T1000 (cell line): ENCODE measurements around the gene MKRN2.

Experiments used
- DNase-seq: peaks from one replicate; lab custom pipeline; 2025; ENCODE audit warnings: mixed read lengths; lab: John Stamatoyannopoulos, UW

The MKRN2 gene

DNA sequence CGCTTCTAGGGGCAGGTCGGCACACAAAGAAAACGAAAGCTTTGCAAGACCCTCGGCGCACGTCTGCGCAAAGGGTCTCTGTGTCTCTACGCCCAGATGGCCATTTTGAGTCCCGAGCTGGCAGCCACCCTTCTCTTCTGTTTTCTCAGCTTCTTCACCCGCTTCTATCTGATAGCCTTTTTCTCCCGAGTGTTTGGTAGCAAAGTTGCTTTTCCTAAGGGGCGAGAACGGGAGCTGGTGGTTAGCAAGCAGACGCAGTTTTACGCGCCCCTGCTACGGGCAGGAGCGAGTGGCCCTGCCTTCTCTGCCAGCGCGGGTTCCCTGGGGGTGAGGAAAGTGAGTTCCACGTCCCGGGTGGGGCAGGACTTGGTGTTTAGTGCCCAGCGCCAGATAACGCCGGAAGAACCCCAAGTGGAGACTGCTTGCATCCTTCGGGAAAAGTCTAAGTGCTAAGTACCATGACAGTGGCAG lies 2.9 kb upstream of the MKRN2 start:
- no peak for DNase-seq

DNA sequence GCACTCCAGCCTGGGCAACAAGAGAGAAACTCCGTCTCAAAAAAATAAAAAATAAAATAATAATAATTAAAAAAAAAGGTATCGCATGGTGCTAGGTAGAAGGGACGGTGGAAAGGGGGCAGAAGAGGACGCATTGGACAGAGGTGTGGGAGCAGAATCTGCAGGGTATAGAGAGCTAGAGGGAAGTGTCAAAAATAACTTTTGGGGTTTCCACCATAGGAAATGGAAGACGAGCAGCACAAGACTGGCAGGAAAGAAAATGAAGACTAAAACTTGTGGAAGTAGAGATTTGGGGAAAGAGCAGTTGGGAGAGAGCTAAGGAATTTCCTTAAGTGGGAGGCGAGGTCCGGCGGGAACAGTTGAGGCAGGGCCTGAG lies 585 bp upstream of the MKRN2 start:
- no peak for DNase-seq

DNA sequence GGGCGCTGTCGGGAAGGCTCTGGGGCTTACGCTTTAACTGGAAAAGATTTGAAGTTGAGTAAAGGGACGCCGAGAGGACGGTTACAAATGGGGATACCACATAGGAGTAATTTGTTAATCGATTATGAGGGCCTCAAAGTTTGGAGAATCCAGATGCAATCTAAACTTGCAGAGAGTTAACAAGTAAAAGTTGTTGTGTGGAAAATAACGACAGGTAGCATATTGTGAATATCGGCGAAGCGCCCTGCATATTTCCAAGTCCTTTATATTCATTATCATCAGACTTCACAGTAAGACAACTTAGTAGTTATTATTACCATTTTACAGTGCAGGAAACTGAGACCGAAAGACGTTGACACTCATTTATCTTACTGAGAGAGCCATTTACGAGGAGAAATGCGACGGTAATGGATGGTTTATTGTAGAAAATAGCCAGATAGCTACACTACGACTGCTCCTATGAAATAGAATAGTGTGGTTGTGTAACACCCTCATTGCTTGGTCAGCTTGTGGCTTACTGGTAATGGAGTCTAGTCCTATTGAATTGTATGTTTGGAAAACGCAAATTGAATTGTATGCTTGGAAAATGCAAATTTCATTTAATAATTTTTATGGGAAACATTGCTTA lies 700 bp downstream of the MKRN2 start:
- no peak for DNase-seq

DNA sequence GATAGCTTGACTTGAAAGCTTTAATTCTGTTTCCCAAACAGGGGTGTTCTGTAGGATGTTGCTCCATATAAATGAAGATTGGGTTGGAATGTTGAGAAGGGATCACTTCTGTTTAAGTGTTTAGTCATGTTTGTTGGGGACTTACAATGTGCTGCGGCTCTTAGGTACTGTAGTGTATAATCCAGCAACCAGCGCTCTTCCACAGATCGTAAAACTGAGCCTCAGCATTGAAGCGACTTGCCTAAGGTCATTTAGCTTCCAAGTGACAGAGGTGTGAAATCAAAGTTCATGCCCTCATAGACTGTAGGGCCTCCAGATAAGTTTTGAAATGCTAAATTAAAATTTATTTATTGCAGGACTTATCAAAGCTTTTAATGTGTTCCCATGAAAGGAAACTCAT lies 1.8 kb downstream of the MKRN2 start:
- no peak for DNase-seq

DNA sequence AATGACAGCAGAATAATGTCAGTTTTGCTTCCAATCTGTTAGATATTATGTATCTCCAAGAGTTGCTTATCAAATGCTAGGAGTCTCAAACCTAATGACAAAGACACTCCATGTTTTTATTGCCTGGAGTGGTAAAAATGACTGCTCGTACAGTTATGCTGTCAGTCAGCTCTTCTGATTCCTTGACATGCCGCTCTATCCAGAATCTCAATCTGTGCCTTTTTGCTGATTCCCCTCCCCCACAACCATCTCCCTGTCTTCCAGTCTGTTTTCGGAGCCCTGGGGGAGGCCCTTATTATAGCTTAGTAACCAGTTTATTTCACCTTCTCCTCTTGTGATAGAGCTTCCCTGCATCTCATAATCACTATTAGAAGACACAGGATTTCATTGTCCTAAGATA lies 2.6 kb downstream of the MKRN2 start:
- no peak for DNase-seq

DNA sequence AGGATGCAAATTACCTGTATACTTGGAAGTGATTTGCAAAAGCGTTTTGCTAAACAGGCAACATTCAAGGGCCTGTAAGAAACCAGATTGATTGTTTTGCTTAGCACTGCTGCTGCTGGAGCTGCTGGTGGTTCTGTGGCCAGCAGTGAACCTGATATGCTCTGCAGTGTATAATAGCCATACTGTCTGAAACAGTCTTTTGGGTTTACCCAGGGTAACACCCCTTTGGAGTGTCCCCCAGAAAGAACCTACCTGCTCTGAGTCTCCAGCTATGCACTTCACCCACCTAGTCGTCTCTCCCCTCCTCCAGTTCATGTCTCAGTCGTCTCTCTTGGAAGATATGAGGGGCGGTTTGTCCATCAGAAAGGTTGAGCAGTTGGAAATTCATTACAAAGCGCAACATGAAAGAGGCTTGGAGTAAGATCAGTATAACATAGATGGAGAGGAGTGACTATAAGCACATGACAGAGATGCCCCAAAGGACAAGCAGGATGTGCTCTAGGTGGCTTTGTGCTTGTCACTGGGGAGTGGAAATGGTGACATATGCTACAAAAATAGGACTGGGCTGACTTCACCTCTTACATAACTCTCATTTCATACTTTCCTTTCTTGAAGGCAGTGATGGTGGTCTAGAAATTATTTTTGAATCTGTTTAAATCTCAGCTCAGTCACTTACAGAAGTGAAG lies 3.8 kb downstream of the MKRN2 start:
- no peak for DNase-seq

DNA sequence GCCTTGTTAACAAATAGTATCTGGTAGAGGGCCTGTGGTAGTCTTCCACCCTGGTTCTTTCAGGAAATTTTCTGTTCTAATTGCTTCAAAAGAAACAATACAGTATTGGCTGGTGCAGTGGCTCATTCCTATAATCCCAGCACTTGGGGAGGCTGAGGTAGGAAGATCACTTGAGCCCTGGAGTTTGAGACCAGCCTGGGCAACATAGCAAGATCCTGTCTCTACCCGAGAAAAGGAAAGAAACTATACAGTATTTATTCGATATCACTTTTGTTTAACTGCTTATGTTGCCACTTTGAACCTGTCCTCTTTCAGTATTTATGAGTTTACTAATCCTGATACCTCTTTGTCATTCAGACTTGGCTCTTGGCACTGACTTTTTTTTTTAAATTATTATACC lies 4.5 kb downstream of the MKRN2 start:
- DNase-seq: no peak

DNA sequence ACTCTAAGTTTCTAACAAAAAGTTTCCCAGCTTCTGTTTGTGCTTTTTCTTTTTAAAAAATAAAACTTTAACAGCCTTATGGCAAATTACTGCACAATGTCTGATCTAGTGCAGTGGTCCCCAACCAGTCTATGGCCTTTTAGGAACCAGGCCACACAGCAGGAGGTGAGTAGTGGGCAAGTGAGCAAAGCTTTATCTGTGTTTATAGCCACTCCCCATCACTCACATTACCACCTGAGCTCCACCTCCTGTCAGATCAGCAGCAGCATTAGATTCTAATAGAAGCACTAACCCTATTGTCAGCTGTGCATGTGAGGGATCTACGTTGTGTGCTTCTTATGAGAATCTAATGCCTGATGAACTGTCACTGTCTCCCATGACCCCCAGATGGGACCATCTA lies 5.6 kb downstream of the MKRN2 start:
- DNase-seq: no peak

DNA sequence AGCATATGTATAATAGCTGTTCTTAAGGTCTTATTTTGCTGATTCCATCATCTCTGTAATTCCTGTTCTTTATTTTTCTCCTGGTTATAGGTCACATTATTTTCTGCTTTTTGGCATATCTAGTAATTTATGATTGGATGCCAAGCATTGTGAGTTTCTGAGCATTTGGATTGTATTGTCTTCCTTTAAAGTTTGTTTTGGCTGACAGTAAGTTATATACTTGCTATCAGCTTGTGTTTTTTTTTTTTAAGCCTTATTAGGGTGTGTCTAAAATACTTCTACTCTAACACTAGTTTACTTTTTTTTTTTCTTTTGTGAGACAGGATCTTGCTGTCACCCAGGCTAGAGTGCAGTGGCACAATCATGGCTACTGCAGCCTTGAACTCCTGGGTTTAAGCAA lies 10.1 kb downstream of the MKRN2 start:
- no peak for DNase-seq

DNA sequence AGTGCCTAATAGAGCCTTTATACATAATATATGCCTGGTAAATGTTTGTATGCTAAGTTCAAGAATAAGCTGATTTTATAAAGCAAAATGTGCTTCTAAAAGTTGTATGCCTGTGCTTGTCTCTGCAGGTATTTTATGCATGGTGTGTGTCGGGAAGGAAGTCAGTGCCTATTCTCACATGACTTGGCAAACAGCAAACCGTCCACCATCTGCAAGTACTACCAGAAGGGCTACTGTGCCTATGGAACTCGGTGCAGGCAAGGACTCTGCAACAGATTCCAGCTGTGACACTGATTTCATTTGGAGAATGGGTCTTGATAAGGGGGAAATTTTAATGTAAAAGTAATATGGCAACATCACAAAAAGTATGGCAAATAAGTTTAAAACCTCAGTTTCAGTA lies 11.9 kb downstream of the MKRN2 start:
- no peak for DNase-seq

DNA sequence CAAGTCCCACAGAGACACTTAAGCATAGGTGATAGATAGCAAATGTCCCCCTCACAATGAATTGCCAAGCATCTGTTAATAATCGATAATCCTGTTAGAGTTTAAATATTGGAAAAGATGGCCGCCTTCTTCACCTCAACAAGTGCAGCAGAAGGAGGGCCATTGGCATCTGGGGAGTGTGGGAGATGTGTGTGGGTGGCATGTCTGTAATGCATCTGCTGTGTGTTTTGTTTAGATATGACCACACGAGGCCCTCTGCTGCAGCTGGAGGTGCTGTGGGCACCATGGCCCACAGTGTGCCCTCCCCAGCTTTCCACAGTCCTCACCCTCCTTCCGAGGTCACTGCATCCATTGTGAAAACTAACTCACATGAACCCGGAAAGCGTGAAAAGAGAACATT lies 12.9 kb downstream of the MKRN2 start:
- DNase-seq: no peak

DNA sequence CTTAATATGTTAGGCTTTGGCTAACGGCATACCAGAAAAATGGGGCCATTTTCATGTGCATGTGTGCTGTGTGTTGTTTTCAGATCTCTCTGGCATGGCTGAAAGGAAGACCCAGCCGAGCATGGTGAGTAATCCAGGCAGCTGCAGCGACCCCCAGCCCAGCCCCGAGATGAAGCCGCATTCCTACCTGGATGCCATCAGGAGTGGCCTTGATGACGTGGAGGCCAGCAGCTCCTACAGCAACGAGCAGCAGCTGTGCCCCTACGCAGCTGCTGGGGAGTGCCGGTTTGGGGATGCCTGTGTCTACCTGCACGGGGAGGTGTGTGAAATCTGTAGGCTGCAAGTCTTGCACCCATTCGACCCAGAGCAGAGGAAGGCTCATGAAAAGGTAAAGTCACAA lies 15.1 kb downstream of the MKRN2 start:
- DNase-seq: no peak

DNA sequence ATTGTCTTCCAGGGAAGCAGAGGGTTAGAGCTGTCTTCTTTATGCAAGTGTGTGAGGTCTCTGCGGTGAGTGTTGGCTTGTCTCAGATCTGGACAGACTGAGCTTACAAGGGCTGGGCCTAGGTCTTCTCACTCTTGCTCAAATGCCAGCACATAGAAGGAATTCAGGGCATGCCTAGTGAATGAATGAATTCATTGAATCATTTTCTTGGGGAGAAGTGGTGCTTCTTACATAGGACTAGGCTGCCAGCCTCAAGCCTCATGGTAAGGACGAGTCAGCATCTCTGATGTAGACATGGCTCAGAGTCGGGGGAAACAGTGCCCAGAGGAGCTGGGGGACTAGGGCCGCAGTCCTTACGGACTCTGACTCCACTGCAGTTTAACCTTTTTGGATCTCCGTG lies 17.2 kb downstream of the MKRN2 start:
- DNase-seq: no peak

DNA sequence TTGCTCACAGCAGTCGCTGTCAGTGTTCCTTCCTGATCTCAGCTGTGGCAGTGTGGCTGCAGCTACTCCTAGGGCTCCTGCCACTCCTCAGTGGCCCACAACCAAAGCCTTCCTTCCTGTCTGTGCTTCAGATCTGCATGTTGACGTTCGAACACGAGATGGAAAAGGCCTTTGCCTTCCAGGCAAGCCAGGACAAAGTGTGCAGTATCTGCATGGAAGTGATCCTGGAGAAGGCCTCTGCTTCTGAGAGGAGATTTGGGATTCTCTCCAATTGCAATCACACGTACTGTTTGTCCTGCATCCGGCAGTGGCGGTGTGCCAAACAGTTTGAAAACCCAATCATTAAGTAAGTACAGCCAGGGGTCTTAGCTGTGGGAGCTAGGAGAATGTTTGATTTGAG lies 17.8 kb downstream of the MKRN2 start:
- no peak for DNase-seq

DNA sequence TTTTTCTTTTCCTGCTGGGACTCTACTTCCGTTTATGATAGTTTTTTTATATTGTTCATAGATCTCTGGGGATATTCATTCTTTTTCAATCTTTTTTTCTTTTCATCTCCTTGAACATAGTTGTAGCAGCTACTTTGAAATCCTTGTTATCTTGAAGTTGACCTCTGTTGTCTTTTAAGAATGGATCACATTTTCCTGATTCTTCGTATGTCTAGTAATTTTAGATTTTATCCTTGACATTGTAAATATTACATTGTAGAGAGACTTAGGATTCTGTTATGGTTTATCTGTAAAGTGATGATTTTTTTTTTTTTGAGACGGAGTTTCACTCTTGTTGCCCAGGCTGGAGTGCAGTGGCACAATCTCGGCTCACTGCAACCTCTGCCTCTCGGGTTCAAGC lies 20.5 kb downstream of the MKRN2 start:
- no peak for DNase-seq

DNA sequence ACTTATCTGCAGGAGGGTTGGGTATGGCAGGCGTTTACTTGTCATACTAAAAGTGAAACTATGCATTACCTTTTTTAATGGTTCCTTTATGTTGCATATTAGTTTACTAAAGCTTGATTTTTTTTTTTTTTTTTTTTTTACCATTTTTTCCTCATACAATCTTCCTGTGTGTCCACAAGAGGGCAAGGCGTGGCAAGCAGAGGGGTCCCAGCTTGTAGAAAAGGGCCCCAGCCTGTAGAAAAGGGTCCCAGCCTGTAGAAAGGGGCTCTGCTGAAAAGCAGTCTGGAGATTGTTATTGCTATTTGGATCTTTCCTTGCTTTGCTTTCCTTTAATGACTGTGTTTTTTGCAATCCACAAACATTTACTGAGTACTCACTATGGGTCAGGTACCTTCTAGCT lies 21.9 kb downstream of the MKRN2 start:
- no peak for DNase-seq

DNA sequence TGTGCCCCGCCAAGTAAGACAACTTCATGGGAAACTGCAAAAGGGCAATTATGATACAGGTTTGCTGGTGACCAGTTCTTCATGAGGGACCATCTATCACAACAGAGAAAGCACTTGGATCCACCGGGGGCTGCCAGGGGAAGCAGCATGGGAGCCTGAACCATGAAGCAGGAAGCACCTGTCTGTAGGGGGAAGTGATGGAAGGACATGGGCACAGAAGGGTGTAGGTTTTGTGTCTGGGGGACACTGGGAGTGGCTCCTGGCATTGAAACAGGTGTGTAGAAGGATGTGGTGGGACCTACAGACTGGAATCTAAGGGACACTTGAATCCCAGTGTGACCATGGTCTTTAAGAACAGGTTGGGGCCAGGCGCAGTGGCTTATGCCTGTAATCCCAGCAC lies 22.6 kb downstream of the MKRN2 start:
- DNase-seq: no peak

DNA sequence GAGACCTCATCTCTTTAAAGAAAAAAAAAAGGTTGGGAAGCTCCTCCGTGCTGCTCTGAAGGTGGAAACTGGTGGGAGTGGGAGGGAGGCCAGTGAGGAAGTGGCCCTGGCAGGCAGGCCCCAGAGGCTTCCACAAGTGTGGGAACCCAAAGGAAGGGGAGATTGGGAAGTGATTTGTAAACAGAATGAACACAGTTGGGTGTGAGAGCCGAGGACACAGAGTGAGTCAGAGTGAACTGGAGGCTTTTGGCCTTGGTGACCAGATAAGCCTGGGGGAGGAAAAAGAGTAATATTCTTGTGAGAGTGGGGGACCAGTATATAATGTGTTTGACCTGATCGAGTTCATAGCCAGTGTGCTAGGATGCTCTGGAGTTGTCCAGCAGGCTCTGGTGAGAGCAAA lies 23.0 kb downstream of the MKRN2 start:
- no peak for DNase-seq

DNA sequence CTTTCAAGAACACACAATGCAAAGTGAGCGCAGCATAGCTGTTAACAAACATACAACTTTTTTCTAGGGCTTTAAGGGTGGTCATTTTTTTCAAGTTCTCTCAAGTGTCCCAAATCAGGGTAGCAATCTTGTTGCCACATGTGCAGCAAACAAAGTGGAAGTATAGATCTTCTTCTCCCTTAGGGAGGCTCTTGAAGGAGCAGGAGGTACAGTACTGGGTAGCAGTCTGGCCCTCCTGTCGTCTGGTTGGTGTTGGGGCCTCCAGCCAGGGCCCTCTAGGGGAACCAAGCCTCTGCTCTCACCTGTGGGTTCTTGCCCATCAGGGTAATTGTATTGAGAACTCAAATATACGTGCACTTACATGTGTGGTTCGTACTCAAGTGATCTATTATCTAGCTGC lies 25.8 kb downstream of the MKRN2 start:
- DNase-seq: no peak

DNA sequence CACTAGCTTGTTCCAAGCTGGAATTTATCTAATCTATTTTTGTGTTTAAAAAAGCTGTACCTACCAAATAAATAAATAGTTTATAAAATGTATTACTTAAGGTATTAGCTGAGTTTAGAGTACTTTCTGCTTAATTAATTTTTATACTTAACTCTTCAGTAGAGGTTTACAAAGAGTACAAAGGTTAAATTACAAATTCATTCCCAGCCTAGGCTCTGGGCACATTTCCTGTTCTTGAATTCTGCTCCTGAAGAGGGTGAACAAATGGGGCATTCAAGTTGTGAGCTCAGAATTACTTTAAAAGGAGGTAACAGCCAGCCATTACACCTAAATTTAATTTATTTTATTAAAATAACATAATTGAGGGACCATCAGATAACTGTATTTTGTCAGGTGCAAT lies 26.4 kb downstream of the MKRN2 start:
- DNase-seq: no peak

DNA sequence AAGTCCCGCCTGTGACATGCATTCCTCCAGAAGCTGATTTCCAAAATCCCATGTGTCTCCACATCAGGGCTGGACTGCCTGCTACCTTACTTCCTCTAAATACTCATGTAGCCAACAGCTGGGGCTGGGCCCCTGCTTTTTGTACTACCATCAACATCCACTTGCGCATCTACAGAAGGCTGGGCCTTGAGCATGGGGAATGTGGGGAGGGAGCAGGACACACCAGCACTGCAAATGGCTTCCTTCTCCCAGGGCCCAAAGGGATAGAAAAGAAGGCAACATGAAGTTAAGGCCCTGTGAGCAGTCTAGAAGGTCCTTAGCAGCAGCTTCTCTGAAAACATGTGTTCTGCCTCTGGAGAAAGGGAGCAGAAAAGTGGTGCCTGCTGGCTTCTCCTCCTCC lies 27.2 kb downstream of the MKRN2 start:
- no peak for DNase-seq

DNA sequence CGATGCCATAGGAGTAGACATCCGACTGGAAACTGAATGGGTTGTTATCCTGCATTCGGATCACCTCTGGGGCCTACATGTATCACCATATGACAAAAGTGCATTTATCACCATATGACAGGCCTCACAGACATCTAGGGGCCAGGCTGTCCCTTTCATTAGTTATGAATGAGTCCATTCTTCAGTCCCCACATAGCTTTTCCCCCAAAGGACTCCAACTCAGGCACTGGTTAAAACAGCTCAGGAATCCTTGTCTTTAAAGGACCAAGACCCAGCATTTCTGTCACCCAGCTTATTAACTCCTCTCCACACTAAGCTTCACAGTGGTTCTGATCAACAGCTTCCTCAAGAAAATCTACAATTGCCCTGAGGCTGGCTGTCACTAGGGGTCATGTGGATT lies 28.3 kb downstream of the MKRN2 start:
- DNase-seq: no peak

DNA sequence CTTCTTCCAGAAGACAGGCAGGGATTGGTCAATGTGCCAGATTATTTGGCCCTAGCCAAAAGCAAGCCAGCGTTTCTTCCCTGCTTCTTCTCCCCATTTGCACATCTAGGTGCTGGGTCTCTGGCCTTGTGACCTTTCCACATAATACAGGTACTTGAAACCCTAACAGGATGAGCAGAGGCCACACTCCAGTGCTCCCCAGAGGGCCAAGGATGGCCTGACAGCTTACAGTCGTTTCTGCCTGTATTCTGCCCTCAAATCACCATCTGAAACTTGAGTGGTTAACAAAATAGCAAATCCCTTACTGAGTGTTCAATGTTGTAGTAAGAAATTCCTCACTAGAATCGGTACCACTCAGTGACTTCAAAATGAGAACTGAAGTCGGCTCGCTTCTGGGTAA lies 29.1 kb downstream of the MKRN2 start:
- no peak for DNase-seq

DNA sequence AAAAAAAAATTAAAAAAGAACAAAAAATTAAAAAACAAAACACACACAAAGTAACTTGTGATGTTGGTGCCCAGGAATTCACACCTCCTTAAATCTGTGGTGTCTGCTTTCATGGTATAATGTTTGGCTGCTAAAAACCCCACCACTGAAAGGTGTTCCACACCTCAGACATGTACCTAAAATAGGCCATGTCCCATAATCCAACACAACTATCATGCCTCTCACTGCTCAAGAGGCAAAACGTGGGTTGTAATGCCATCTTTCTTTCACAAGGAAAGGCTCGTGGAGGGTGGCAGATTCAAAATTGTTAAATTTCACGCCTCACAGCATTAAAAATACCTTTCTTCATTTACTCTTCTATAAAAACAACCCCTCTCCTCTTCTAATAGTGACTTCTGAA lies 29.5 kb downstream of the MKRN2 start:
- no peak for DNase-seq
